ENCODE measurements around the gene SLC9C1.
"Not testable (repeated sequence)": the region's sequence is repeated elsewhere in the genome, so short reads cannot be mapped to it uniquely, and the experiment has no call there.

SLC9C1 gene

DNA sequence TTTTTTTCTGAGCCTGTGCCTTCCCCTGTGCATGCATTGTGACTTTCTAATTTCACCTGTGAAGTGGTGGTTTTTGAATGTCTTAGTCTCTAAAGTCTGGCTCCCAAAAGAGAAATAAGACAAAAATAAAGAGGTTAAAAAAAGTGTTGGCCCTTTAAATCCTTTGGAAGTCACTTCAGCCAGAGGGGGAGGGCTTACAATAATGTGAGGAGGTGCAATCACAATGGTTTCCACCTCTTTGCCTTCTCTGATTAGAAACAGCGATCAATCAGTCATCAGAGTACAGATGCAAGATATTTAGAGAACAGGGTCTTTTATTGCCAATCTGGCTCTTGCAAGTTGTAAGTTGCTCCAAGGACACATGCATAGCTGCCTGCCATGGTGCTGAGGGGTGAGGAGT, 96.9 kb downstream of the SLC9C1 start:
- no peak for DNase-seq (ENCODE audit: low spot score)

DNA sequence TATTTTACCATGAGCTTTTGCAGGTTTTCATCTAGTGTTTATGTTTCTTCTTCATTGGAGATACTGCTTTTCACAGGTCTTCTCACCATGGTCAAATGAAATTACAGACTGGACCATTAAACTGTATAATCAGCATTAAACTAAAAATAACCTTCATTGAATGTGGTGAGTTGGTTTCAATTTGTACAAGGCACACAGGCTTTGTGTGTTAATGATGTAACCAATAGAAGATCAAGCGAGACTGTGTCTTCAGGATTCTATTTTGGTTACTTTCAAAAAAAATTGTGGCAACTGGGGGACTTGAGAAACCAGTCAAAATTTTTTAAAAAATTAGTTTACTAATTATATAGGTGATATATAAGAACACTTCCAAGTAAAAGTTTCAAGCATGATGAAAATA, 106.7 kb downstream of the SLC9C1 start:
- DNase-seq (ENCODE audit: low spot score): no peak

DNA sequence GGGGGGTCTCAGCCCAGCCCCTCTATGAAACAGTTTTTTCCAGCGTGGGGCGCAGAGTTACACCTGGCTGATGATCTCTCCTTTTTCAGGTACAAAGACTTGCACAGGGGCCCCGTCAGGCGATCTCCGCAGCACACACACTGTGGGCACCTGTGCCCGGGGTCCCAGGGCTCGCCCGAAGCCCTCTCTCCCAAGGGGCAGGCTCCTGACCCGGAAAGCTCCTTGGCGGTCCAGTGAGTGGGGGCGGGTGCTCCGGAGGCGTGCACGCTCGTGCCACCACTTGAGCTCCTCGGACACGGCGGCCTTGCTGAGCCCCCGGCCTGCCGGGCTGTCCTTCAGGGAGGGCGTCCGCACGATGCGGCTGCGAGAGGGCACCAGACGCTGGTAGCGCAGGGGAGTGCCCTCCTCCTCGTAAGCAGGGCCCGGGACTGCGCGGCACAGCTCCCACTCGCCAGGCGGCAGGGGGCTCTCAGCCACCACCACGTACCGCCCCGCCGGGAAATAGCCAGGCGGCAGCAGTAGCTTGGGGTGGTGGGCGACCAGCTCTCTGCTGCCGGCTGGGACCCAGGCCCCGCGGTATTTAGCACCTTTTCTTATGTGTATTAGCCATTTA, 108.5 kb downstream of the SLC9C1 start:
- DNase-seq (ENCODE audit: low spot score): not testable (repeated sequence)

GRCh38 chr3:112175646-112176045, 118.4 kb downstream of the SLC9C1 start:
- DNase-seq (ENCODE audit: low spot score): no peak

DNA sequence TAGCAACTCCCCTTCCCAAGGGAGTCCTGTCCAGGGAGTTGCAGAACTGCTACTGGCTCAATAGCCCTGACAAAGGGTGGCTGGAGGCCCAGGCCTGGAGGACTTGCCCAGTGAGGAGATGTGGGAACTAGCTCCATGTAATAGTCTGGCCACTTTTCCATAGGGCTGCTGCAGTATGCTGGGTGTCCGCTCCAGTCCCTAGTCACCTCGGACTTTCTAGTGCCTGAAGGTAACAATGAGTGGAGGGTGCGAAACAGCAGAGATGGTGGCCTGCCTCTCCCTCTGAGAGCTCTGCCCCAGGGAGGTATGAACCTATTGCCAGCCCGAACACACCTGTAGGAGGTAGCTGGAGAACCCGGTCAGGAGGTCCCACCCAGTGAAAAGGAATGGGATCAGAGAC, 119.0 kb downstream of the SLC9C1 start:
- DNase-seq (ENCODE audit: low spot score): no peak

GRCh38 chr3:112171144-112171543, 122.9 kb downstream of the SLC9C1 start:
- DNase-seq (ENCODE audit: low spot score): no peak

GRCh38 chr3:112170046-112170445, 124.0 kb downstream of the SLC9C1 start:
- no peak for DNase-seq (ENCODE audit: low spot score)

- DNase-seq (ENCODE audit: low spot score): no peak
These were observed 126.3 kb downstream of the SLC9C1 start for GRCh38 chr3:112167758-112168157.

DNA sequence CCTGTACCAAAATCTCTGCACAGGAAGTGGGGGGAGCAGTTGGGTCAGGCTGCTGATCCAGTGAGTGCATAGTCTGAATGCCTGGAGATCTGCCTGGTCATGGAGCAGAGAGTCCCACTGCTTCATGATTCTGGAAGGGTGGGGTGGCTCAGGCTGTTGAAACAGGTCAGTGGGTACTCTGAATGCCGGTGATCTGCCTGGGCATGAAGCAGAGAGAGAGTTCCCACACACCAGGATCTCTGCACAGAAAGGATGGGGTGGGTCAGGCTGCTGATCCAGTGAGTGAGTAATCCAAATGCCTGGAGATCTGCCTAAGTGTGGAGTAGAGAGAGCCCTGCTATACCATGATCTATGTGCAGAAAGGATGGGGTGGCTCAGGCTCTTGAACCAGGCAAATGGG, 144.9 kb downstream of the SLC9C1 start:
- no peak for DNase-seq (ENCODE audit: low spot score)

DNA sequence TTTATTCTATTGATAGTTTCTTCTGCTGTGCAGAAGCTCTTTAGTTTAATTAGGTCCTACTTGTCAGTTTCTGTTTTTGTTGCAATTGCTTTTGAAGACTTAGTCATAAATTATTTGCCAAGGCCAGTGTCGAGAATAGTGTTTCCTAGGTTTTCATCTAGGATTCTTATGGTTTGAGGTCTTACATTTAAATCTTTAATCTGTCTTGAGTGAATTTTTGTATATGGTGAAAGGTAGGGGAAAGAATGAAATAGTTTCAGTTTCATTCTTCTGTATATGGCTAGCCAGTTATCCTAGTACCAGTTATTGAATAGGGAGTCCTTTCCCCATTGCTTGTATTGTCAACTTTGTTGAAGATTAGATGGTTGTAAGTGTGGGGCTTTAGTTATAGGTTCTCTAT, 150.3 kb downstream of the SLC9C1 start:
- DNase-seq (ENCODE audit: low spot score): no peak

GRCh38 chr3:112143251-112143650, 150.8 kb downstream of the SLC9C1 start:
- DNase-seq (ENCODE audit: low spot score): no peak

- no peak for DNase-seq (ENCODE audit: low spot score)
These were observed 152.7 kb downstream of the SLC9C1 start for GRCh38 chr3:112141293-112141692.

GRCh38 chr3:112140584-112140983, 153.4 kb downstream of the SLC9C1 start:
- no peak for DNase-seq (ENCODE audit: low spot score)

DNA sequence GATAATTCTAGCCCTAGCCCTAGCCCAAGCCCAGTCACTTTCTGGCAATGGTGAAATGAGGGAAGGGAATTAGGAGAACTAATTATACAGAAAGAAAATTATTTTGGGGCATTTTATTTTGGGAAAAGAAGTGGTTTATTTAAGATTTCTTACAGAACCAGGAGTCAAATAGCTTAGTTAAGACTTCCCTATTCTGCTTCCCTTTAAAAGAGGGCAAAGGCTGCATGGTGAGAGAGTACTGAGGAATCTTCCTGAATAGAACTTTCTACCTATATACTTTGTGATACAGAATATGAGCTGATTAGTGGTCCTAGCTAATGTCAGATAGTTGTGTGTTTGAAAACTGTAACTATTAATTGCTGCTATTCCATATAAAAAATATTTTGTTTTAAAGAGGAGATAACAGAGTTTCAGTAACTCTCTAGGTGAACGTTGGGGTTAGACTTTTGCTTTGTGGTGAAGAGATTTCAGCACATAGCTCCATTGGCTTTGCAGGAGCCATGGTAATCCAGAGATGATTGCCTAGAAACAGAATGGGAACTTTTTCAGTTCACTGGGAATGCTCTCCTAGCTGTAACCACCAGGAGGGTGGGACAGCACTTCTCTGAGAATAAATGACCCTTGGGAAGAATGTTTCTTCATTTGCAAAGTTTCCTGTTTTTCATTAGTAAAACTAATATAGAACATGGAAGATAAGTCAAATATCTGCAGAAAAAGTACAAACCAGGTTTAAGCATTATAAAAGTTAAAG, 155.6 kb downstream of the SLC9C1 start:
- DNase-seq (ENCODE audit: low spot score): no peak

- DNase-seq (ENCODE audit: low spot score): no peak
These were observed 156.2 kb downstream of the SLC9C1 start for GRCh38 chr3:112137781-112138180.

GRCh38 chr3:112136959-112137693, 156.9 kb downstream of the SLC9C1 start:
- peak; percentile 61 for DNase-seq (ENCODE audit: low spot score)

- DNase-seq (ENCODE audit: low spot score): no peak
These were observed 158.0 kb downstream of the SLC9C1 start for GRCh38 chr3:112136046-112136445.

GRCh38 chr3:112134335-112135124, 159.5 kb downstream of the SLC9C1 start:
- peak; percentile 65 for DNase-seq (ENCODE audit: low spot score)

DNA sequence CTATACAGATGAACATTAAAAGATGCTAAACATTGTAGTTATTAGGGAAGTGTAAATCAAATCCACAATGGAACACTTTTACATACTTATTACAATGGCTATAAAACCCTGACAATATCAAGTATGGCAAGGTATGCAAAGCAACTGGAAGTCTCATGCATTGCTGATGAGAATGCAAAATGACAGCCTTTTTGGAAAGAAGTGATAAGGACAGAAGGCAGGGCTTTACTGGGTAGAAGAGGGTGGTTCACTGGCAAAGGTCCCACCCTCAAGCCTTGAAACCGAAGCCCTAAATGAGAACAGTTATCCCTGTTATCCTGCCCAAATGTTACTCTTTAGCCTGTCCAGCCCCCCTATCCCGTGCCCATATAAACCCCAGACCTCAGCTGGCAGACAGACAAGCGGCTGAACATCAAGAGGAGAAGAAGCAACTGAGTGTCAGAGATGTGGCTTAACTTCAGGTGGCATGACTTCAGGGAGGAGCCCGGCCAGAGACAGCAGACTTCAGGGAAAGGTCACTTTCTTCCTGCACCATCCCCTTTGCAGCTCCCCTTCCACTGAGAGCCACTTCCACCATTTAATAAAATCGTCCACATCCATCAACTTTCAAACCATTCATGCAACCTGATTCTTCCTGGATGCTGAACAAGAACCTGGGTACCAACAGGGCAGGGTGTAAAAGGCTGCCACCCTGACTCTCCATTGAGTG, 160.2 kb downstream of the SLC9C1 start:
- no peak for DNase-seq (ENCODE audit: low spot score)

DNA sequence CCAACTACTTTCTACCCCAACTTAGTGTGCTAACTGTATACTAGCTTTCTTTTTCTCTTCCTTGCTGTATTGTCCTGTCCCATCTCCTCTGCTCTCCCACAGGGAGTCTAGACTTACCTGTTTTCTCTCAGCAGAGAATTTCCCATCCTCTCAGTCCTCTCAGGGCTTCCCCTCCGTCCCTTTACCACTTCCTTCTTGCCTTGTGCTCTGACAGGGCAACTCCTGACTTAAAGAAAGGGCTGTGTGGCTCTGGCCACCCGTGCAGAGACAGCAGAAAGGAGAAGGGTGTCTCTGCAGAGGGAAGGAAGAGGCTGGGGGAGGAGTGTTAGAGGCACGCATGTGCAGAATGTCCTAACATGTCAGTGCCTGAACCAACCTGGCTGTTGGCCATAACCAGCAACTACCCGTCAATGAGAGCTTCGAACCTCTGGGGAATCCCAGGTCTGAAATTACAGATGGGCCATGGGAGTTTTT, 161.0 kb downstream of the SLC9C1 start, which contains the start of gene GCSAM:
GCSAM (minus strand) TSS at position 274 of the 474 bp plus-strand sequence; CDS start at position 146, 128 bp downstream.
- no peak for DNase-seq (ENCODE audit: low spot score)

DNA sequence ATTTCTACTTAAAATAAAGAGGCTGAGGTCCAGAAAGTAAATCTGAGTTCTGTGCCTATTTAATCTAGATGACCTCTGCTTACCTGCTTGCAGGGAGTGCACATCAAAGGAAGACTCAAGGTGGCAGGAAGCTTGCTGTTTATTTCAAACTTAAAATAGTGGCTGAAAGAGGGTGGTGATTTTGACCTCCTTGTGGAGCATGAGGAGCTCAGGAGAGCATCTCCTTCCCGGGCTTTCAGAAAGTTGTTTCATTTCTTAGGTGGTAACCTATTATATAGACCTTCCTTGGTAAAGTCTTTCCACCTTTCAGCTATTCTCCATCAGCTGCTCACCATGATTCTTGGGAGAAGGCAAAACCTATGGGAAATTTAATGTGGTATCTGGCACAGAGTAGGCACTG, 161.5 kb downstream of the SLC9C1 start:
- DNase-seq (ENCODE audit: low spot score): no peak

Measured in SK-N-DZ (cell line).